T-cell (primary cell): ENCODE results near the gene CCSER1. TPM values are rescaled to one million over a fixed set of nuclear protein-coding genes. Genes with fewer than 3 reads are reported as not detected.
"Not testable (repeated sequence)": the region's sequence is repeated elsewhere in the genome, so short reads cannot be mapped to it uniquely, and the experiment has no call there.

Experiments used
- ATAC-seq, 4 experiments: fragments of 200-7000 bp in 3 of 4; fragments of 150-1000 bp in 1 of 4; cut with Tn5 transposase; replicated peaks in 1 of 4; 1 replicate in 3 of 4; 2 replicates in 1 of 4; pipeline ENCODE4 v1.10.0; 2021; ENCODE audit warnings: moderate library complexity in 3 of 4, mild to moderate bottlenecking in 2 of 4, moderate number of reproducible peaks in 1 of 4
- CTCF ChIA-PET, 2 donors: fragments of 300-600 bp; sonication (Branson Sonifier 250); formaldehyde crosslinking; loops; one replicate each; lab custom pipeline; 2022; ENCODE audit warnings: antibody characterized with exemption in 2 of 2; lab: Charles Lee
- POLR2A ChIA-PET, 2 donors: fragments of 300-600 bp; sonication (Branson Sonifier 250); formaldehyde crosslinking; loops; one replicate each; lab custom pipeline; 2022; ENCODE audit warnings: antibody characterized with exemption in 2 of 2; lab: Charles Lee
- DNase-seq, 35 experiments: peaks; one replicate each; pipeline versions ENCODE4 v3.0.0 to v3.0.0-alpha.2; 2013 to 2023
- H3K27ac ChIP-seq: one replicate; pipeline ENCODE4 v1.5.1; 2013; ENCODE audit warnings: low read length
- H3K27me3 ChIP-seq, 2 experiments: replicated peaks in 1 of 2; 1 replicate in 1 of 2; 2 replicates in 1 of 2; pipeline versions ENCODE4 v1.6.1 to v1.7.0; 2013; ENCODE audit warnings: low read length in 1 of 2, mixed read lengths in 1 of 2; ENCODE audit not compliant: control insufficient read depth in 2 of 2, insufficient read depth in 2 of 2; ENCODE audit errors: extremely low read depth in 1 of 2
- H3K36me3 ChIP-seq, 2 donors: 1 replicate in 1 of 2; 2 replicates in 1 of 2; pipeline versions ENCODE4 v1.6.1 to v1.7.0; 2013; ENCODE audit warnings: low read length in 1 of 2; ENCODE audit not compliant: control insufficient read depth in 2 of 2, insufficient read depth in 1 of 2; ENCODE audit errors: extremely low read depth in 1 of 2
- H3K4me1 ChIP-seq, 2 experiments: 1 replicate in 1 of 2; 2 replicates in 1 of 2; pipeline versions ENCODE4 v1.6.1 to v1.7.0; 2013; ENCODE audit warnings: low read length in 2 of 2, mixed read lengths in 1 of 2; ENCODE audit not compliant: insufficient read depth in 2 of 2, control insufficient read depth in 1 of 2; ENCODE audit errors: extremely low read depth in 1 of 2
- H3K4me3 ChIP-seq, 2 donors: 1 replicate in 1 of 2; 2 replicates in 1 of 2; pipeline versions ENCODE4 v1.5.1 to v1.7.0; 2013; ENCODE audit warnings: mild to moderate bottlenecking in 2 of 2, low read length in 1 of 2, moderate library complexity in 1 of 2; ENCODE audit not compliant: control insufficient read depth in 1 of 2; ENCODE audit errors: extremely low read depth in 1 of 2
- H3K9me3 ChIP-seq: 2 replicates; pipeline ENCODE4 v1.7.0; 2013
- H3K27ac Mint-ChIP-seq, 2 donors: one replicate each; pipeline ENCODE4 v1.8.0; 2020 to 2021; ENCODE audit warnings: mild to moderate bottlenecking in 2 of 2, mixed read lengths in 2 of 2
- H3K27me3 Mint-ChIP-seq, 2 donors: one replicate each; pipeline ENCODE4 v1.8.0; 2021 to 2022; ENCODE audit warnings: mixed read lengths in 2 of 2
- H3K36me3 Mint-ChIP-seq: one replicate; pipeline ENCODE4 v1.8.0; 2021; ENCODE audit warnings: mixed read lengths
- H3K4me1 Mint-ChIP-seq, 3 donors: one replicate each; pipeline ENCODE4 v1.8.0; 2020 to 2022; ENCODE audit warnings: mixed read lengths in 3 of 3, mild to moderate bottlenecking in 1 of 3
- H3K4me3 Mint-ChIP-seq, 3 donors: one replicate each; pipeline ENCODE4 v1.8.0; 2020 to 2022; ENCODE audit warnings: mild to moderate bottlenecking in 3 of 3, mixed read lengths in 3 of 3, moderate library complexity in 3 of 3
- H3K9me3 Mint-ChIP-seq, 3 donors: one replicate each; pipeline ENCODE4 v1.8.0; 2020 to 2022; ENCODE audit warnings: mixed read lengths in 3 of 3
- WGBS: methylation state at CpG from one replicate; pipeline ENCODE4 v1.1.5; 2013; ENCODE audit warnings: missing lambda C conversion rate; ENCODE audit not compliant: insufficient coverage; 5-methylcytosine and 5-hydroxymethylcytosine counted together
- total RNA-seq, 35 experiments: library from RNA in 6 of 35; stranded (reverse) in 6 of 35; fragments of 120-200 nt in 1 of 35; gene quantifications; one replicate each; pipeline versions ENCODE4 v1.2.1 to v1.2.4 and lab custom pipeline; 2013 to 2026

Gene CCSER1
- total RNA-seq, 5 donors from 2014 or later (not counting 1 experiment from before 2014, with no cell fraction given), result 0.35 to 1.4 (median 0.98) TPM

GRCh38 chr4:91447168-91447567 lies 1320.0 kb downstream of the CCSER1 start:
- Histone ChIP-seq H3K4me3 (no peak overlapping the region), H3K4me1 (no peaks in the 10 kb centered on the region), H3K27me3 (no peaks in the 10 kb centered on the region), H3K9me3 (no peaks in the 10 kb centered on the region), H3K36me3 (no peaks in the 10 kb centered on the region), H3K27ac (no peak overlapping the region)
- ATAC-seq (no peak), DNase-seq (no peak)
- POLR2A ChIA-PET, result no interaction called here
- 43% methylated on average over 1 of the region's 1 CpG for WGBS
- H3K9me3 Mint-ChIP-seq, result peaks cover 10 to 19% (median 10%) of the 10 kb centered on the region in 3 donors
- H3K27me3 Mint-ChIP-seq, result no peaks in the 10 kb centered on the region
- CTCF ChIA-PET, result no interaction called here
- no peaks in the 10 kb centered on the region for H3K36me3 Mint-ChIP-seq
- H3K27ac Mint-ChIP-seq, result no peak overlapping the region
- H3K4me1 Mint-ChIP-seq, result no peaks in the 10 kb centered on the region
- no peak overlapping the region for H3K4me3 Mint-ChIP-seq

DNA sequence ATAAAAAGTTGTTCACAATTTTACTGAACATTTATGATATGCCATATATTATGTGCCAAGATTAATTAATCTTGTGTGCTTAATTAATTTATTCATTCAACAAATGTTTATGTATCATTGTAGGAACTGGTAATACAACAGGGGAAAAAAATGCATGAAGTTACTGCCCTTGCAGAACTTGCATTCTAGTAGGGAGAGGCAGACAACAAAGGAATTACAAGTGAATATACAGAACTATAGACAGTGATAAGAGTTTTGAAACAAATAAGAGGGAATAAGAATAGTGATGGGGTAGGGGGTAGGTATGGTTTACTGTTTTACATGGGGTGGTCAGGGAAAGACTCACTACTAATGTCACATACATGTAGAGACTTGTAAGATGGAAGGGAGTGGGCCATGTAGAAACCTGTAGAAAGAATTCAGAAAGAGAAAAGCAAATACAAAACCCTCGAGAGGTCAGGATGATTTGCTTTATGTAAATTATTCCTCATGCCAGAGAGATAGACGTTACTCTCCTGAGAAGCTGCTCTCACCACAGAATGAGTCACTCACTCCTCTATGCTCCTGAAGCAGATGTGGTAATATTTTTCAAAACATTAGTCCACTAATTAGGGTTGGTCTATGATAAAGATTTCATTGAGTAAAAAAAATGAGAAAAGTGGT lies 1321.6 kb downstream of the CCSER1 start:
- Mint-ChIP-seq H3K36me3 (no peaks in the 10 kb centered on the region), H3K4me3 (no peak overlapping the region), H3K27ac (no peak overlapping the region), H3K4me1 (no peaks in the 10 kb centered on the region), H3K27me3 (no peaks in the 10 kb centered on the region), H3K9me3 (peaks cover 10 to 19% (median 14%) of the 10 kb centered on the region in 3 donors)
- Histone ChIP-seq H3K4me3 (no peak overlapping the region), H3K27ac (no peak overlapping the region), H3K27me3 (no peaks in the 10 kb centered on the region), H3K4me1 (no peaks in the 10 kb centered on the region), H3K36me3 (no peaks in the 10 kb centered on the region), H3K9me3 (no peaks in the 10 kb centered on the region)
- CTCF ChIA-PET, result no interaction called here
- POLR2A ChIA-PET, result interaction anchor here in 1 of 2 donors (0.7 kb wide), 1 partner anchor 248 kb away, joined by 3 read pairs; no protein-coding TSS in a partner anchor
- ATAC-seq, result no peak
- whole genome bisulfite sequencing, result no CpG with 5 or more reads among the region's 2 CpGs
- DNase-seq, result no peak

GRCh38 chr4:91454111-91454510 lies 1326.9 kb downstream of the CCSER1 start:
- no peaks in the 10 kb centered on the region for H3K9me3 ChIP-seq

GRCh38 chr4:91462566-91462965 lies 1335.4 kb downstream of the CCSER1 start:
- H3K4me3 Mint-ChIP-seq, H3K4me3 ChIP-seq, CTCF ChIA-PET, H3K27me3 ChIP-seq, ATAC-seq, H3K36me3 ChIP-seq, H3K4me1 ChIP-seq, POLR2A ChIA-PET, H3K27ac ChIP-seq, DNase-seq, H3K27ac Mint-ChIP-seq, H3K27me3 Mint-ChIP-seq, H3K36me3 Mint-ChIP-seq, H3K9me3 ChIP-seq, H3K4me1 Mint-ChIP-seq: not testable (repeated sequence)
- H3K9me3 Mint-ChIP-seq, result peaks cover 7 to 30% (median 9%) of the 10 kb centered on the region in 3 donors
- WGBS, result 79% methylated on average over 7 of the region's 9 CpGs

More at GRCh38 chr4:91454111-91454510, 1326.9 kb downstream of the CCSER1 start:
- Mint-ChIP-seq H3K9me3 (peaks cover 4 to 9% (median 9%) of the 10 kb centered on the region in 3 donors), H3K4me3 (no peak overlapping the region), H3K27ac (no peak overlapping the region), H3K4me1 (no peaks in the 10 kb centered on the region), H3K36me3 (no peaks in the 10 kb centered on the region), H3K27me3 (no peaks in the 10 kb centered on the region)
- POLR2A ChIA-PET, result no interaction called here
- ATAC-seq, result no peak
- Histone ChIP-seq H3K36me3 (no peaks in the 10 kb centered on the region), H3K4me3 (no peak overlapping the region), H3K27me3 (no peaks in the 10 kb centered on the region), H3K4me1 (no peaks in the 10 kb centered on the region), H3K27ac (no peak overlapping the region)
- DNase-seq, result no peak
- CTCF ChIA-PET, result no interaction called here
- WGBS, result 75% methylated on average over 2 of the region's 4 CpGs

DNA sequence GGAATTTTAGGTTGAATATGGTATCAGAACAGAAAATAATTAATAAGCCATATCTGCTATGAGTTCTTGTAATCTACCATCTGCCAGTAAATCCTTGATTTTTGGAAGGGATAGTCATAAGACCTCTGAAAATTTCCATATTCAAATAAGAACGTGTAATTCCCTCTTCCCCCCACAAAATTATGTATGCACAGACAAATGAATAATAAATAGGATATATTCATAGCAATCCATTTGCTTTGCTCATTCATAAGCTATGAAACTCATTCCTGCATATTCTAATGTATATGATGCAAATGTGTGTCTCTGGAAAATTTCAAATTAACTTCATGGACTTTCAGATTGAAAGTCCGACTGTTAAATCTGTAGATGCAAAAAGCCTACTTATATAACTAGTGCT lies 1343.5 kb downstream of the CCSER1 start:
- Histone ChIP-seq H3K27ac (no peak overlapping the region), H3K27me3 (no peaks in the 10 kb centered on the region), H3K4me1 (no peaks in the 10 kb centered on the region), H3K36me3 (no peaks in the 10 kb centered on the region), H3K9me3 (no peaks in the 10 kb centered on the region), H3K4me3 (no peak overlapping the region)
- H3K4me3 Mint-ChIP-seq, result no peak overlapping the region
- ChIA-PET CTCF (no interaction called here), POLR2A (no interaction called here)
- H3K9me3 Mint-ChIP-seq, result peaks cover 5 to 11% (median 7%) of the 10 kb centered on the region in 3 donors
- DNase-seq (no peak), ATAC-seq (no peak)
- no peak overlapping the region for H3K27ac Mint-ChIP-seq
- H3K27me3 Mint-ChIP-seq, result no peaks in the 10 kb centered on the region
- no peaks in the 10 kb centered on the region for H3K36me3 Mint-ChIP-seq
- no peaks in the 10 kb centered on the region for H3K4me1 Mint-ChIP-seq
- no CpG with 5 or more reads among the region's 2 CpGs for whole genome bisulfite sequencing

DNA sequence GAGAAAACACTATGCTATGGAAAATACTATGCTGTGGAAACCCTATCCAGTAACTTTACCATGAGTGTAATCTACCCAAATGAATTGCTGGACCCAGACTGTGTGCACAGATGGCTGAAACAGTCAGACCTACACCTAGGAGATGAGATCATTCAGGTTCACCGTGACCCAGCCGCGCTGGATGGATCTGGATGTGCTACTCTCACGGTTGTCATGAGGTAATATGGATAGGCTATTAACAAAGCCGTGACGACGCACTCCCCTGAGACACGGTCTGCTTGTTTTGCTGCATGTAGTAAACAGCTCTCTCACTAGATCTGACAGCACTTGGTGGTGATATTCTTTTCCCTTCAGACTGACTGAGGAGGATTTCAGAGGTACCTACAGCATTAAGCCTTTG lies 1344.1 kb downstream of the CCSER1 start:
- 100% methylated on average over 3 of the region's 8 CpGs for WGBS
- no peaks in the 10 kb centered on the region for H3K4me1 Mint-ChIP-seq

More for the DNA sequence above, 1344.1 kb downstream of the CCSER1 start:
- ATAC-seq (no peak), DNase-seq (no peak)
- Histone ChIP-seq H3K27ac (no peak overlapping the region), H3K4me1 (no peaks in the 10 kb centered on the region), H3K9me3 (no peaks in the 10 kb centered on the region), H3K4me3 (no peak overlapping the region), H3K36me3 (no peaks in the 10 kb centered on the region), H3K27me3 (no peaks in the 10 kb centered on the region)
- Mint-ChIP-seq H3K27ac (no peak overlapping the region), H3K36me3 (no peaks in the 10 kb centered on the region), H3K27me3 (no peaks in the 10 kb centered on the region), H3K9me3 (peaks cover 8 to 12% (median 8%) of the 10 kb centered on the region in 3 donors), H3K4me3 (no peak overlapping the region)
- ChIA-PET POLR2A (no interaction called here), CTCF (no interaction called here)
